ENCODE measurements around the gene MYO1E. TPM values are rescaled to one million over a fixed set of nuclear protein-coding genes. Genes with fewer than 3 reads are reported as not detected.

MYO1E gene
- total and polyA plus RNA-seq, 2 of the 8 experiments (the other 6 are each of a cell fraction or from before 2014, with no cell fraction given) = 19.6 to 142 TPM

DNA sequence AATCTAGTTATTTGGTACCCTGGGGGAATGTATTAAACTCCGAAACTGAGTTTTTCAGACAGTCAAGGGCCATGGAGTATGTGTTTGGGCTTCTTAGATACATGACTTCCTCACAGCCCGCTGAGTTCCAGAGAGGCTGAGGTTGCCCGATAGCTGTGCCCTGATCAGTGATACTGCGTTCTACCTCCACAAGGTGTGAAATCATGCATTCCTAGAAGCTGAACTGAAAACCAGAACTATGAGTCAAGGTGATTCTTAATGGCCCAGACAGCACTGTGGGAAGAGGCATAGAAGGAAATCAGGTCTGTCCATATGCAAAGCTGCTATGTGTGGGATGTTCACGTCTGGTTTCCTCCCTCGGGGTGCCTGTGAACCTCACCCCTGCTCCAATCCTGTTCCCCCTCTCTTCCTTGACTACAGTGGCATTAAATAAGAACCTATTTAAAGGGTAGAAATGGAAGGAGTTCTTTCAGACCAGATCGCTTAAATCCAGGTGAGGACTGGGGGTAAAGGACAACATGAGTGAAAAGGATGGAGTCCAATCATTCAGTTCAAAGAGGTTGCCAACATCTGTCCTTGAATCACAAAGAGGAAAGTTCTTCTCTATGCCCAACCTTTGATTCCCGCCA is 74.3 kb downstream of the MYO1E start (continued):
- TF ChIP-seq CHD7 (IDR thresholded peaks at IDR 0.05; ENCODE audit: insufficient replicate concordance, low read length) (no peak), E2F6 (IDR thresholded peaks at IDR 0.05) (no peak), ZNF274 (IDR thresholded peaks at IDR 0.05; ENCODE audit: borderline replicate concordance, extremely low read depth, low read length) (no peak), POLR2AphosphoS5 (IDR thresholded peaks at IDR 0.05; ENCODE audit: low read depth, low read length) (no peak), EP300 (IDR thresholded peaks at IDR 0.05; ENCODE audit: borderline replicate concordance in 1 of 2, low read depth in 2 of 2, low read length in 2 of 2) (no peak), KDM4A (IDR thresholded peaks at IDR 0.05; ENCODE audit: low read depth, low read length, severe bottlenecking) (no peak), RBBP5 (IDR thresholded peaks at IDR 0.05; ENCODE audit: borderline replicate concordance, low read depth, low read length) (no peak), TAF1 (IDR thresholded peaks at IDR 0.05; ENCODE audit: low read depth, low read length) (no peak), EZH2 (IDR thresholded peaks at IDR 0.05; ENCODE audit: low read depth, low read length, severe bottlenecking) (no peak), CEBPB (IDR thresholded peaks at IDR 0.05; ENCODE audit: low read depth, low read length) (no peak)
